HG02759 (cell line): Measurements from ENCODE around the gene DGKB.

Experiments
- ATAC-seq: cut with Tn5 transposase; IDR thresholded peaks from one replicate; pipeline ENCODE4 v1.9.1; 2021; ENCODE audit warnings: mild to moderate bottlenecking, moderate library complexity; ENCODE audit not compliant: unreplicated experiment

DGKB gene

DNA sequence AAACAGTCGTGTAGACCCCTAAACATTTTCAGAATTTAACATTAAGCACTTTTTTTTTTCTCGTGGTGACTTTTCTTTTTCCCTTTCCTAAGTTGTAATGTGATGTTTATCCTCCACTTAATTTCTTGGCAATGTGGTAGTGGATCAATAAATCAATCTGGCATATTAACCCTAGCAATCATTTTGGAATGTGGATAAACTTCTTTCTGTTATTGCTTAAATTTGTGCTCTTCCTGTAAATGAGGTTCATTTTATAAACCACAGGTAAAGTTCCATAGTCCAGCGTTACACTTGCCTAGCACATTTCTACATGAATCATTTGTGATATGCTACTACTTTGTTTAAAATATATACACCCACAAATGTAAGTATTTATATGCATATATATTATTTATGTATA is 665.7 kb downstream of the DGKB start:
- no peak for ATAC-seq

DNA sequence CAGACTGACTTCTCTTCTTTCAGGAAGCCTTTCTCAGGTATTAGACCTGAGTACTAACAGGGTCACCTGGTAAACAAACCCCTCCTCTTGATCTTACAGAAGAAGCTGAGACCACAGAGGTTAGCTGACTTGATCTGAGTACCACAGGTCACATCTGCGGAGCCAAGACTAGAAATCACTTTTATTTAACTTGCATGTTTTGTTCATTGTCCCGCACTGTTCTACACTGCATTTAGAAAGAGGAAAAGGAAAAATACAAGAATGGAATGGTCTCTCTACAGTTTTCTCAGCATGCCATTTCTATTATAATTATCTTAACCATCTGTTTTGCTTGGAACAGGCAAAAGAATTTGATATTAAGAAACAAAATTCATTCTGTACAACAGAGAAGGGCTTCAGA is 667.5 kb downstream of the DGKB start:
- ATAC-seq: no peak

DNA sequence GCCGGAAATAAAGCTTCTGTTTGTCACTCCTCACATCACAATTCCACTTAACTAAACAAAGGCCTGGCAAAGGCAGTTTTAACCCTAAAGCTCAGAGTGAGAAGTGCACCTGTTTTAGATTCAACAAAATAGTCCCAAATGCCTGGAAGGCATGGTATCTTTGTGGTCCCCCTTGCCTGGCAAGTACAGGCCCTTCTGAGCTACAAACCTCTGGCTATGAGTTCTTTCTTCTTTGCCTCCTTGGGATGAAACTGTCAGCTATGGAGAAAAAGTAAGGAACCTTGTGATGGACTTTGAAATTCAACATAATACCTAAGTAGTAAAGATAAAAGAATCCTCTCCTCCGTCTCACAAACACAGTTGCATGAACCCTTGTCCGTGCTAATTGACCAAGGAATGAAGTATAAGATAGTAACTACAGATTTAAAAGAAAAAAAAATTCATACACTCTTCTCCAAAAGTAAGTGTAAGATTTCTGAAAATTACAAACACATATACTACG is 668.6 kb downstream of the DGKB start:
- ATAC-seq: no peak

DNA sequence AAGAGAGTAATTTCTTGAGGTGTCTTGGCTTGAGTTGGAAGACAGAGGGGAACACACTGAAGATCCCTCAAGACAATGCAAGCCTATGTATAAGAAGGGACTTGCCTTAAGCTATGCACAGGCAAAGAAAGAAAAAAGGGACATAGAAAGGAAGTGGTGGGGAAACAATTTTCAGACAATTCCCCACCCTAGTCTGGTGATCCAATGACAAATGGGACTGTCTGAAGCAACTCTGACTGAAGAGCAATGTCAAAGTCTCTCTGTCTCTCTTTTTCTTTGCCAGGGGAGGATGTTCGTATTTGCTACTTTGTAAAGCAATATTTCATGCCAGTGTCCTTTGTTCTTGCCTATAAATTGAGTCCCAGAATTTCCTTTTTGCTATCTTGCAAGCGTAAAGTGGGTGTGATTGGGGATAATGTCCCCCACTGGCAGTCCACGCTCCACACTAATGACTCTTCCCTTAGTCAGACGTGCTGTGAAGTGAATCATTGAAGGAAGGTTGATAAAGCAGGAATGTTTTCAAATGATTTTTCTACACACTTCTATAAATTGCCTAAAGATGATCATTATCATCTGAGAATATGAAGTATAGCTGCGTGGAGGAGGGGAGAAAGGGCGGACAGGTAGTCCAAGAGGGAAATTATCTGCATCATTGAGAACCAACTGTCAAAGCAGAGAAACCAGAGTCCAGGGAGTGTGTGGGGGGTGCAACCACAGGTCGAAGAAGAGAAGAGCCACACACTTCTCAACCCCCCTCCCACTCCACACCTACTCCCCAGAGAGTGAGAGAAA is 669.3 kb downstream of the DGKB start:
- ATAC-seq: no peak

DNA sequence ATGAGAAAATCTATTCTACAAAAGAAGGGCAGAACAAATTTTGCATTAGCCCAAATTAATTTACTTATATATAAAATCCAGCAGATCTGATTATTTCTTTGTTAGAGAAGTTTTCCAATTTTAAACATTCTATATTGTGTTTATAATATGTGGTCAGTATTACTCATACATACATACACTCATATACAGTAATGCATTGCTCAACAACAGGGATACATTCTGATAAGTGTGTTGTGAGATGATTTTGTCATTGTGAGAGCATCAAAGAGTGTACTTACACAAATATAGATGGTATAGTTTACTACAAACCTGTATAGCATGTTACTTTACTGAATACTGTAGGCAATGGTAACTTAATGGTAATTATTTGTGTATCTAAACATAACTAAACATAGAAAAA is 673.5 kb downstream of the DGKB start:
- ATAC-seq: no peak

DNA sequence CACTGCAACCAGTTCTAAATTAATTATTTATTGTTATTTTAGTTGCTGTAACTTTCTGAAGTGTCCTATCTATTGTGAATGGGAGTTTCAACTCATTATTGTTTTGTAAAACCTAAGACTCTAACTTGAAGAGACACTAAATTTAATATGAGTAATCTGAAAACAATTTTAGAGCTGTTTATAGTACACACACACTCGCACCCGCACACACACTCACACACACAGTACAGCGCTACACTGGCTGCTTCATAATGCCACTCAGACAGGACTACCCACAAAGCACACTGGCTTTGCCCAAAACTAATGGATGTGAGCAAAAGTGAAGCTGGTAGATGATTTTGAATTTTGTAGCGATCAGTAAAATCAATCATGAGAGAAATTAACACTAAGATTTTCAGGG is 674.2 kb downstream of the DGKB start:
- no peak for ATAC-seq

DNA sequence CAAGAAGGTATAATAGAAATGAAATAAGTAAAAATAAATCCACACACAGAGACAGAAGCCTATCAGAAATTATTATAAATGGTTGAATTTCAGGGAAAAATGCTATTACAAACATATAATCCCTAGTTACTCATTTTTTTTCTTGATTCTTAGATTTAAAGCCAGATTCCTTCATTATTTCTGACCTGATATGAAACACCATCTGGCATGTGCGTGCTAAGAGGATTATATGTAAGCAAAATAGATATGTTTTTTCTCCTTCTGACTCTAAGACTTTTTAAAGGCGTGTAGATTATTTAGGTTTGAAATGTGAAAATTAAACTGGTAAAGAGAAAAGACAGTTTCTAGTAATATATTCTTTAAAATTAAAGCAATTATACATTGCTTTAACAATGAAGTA is 676.4 kb downstream of the DGKB start:
- ATAC-seq: no peak

DNA sequence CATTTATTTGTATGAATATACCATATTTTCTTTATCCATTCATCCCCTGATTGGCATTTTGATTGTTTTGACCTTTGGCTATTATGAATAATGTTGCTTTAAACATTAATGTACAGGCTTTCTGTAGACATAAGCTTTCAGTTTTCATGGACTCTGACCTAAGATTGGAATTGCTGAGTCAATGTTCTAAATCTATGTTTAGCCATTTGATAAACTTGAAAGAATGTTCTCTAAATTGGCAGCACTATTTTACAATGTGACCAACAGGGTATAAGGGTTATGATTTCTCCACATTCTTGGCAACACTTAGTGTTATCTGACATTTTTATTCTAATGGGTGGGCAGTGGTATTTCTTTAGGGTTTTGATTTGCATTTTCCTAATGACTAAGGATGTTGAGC is 683.4 kb downstream of the DGKB start:
- no peak for ATAC-seq

DNA sequence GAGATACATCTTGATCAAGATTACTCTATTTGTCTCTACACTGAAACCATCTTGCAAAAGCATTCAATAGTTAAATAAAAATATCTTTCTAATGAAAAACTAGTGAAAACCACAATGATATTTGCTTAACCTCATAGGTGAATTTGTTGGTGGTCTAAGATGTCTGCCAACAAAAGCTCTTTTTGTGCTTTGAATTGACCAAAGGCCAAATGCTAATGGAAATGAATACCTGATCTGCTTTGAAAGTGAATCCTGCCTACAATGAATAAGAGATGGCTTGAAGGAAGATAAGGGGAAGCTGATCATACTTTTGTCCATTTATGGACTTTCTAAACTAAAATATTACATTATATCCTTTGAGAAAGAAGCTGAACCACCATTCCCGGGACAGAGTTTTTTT is 684.2 kb downstream of the DGKB start:
- ATAC-seq: no peak

DNA sequence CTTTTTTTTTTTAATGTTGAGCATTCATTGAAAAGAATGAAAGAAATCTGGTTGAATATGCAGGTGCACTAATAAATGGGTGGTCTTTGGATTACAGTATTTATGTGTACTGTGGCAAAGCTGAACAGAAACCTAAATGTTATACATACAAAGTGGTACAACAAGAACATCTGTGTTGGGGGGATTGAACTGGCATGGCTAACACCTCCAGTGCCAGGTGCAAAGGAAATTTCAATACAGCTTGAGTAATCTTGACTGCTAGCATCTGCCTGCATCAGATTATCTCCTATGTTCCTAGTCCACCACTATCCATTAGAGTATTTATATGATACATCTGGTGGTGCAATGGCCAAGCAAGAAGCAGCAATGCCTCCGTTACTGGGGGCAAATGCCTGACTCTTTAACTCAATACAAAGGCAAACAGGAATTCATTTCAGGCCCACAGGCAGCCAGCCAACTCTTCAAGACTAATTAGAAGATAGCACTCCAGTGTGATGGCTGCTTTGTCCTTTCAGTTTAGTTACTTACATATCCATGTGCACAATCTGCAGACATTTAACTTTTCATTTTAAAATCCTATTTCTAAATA is 692.6 kb downstream of the DGKB start:
- no peak for ATAC-seq

DNA sequence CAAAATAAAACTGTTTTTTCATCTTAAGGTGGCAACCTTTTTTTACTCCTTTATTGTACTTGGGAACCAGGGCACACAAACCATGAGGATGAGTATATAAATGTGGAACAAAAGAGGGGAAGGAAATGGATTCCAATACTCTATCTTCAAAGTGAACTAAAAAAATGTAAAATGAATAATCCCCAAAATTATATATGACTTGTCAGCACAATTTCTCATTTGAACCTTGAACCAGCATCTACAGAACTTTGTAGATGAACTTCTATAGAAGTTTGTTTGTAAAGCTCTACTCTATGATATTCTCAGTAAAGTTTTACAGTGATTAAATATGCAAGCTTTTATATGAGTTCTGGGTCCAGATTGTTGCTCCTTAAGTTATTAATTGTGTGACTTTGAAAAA is 694.8 kb downstream of the DGKB start:
- ATAC-seq: no peak

DNA sequence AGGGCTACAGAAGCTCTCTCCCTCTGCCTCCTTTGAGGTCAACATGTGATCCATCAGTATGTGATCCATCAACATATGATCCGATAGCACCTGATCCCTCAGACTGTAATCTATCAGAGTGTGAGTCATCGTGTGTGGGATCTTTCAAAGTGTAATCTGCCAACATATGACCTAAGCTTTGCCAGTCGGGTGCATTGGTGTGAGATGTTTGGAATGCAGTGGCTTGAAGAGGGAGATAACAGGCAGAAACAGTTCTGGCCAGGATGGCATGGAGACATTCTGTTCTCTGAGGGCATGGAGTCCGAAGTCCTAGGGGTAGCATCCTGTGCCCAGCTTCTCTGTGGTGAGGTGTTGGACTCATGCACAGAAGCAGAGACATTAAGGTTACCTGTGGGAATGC is 695.4 kb downstream of the DGKB start:
- no peak for ATAC-seq

DNA sequence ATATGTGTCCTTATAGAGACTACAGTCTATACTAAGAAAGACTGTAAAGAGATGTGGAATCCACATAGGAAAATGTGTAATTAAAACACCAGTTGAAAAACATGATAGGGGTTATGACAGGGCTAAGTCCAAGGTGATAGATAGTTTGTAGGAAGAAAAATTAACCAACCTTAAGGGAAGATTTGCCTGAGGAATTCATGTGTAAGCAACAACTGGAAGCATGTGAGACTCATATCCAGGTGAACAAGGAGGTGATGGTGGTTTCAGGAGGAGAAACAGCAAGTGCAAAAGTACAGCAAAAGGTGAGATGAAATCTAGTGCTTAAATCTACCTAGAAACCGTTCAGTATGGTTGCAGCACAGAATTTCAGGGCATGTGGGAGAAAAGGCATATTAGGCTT is 696.4 kb downstream of the DGKB start:
- ATAC-seq: no peak

DNA sequence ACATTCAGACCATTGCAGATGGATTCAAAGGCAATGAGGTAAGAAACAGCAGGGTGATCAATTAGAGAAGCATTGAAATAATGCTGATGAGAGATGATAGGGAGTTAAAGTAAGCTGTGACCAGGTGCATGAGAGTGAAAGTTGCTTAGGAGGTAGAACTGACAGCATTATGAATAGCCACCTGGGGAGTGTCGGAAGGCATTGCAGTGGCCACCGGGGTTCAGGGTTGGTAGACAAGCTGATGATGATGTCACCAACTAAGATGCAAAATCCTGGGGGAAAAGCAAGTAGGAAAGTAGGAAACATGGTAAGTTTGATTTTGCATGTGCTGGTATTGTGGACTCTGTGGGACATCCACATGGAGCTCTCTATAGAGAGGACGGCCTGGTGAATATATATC is 701.2 kb downstream of the DGKB start:
- no peak for ATAC-seq

DNA sequence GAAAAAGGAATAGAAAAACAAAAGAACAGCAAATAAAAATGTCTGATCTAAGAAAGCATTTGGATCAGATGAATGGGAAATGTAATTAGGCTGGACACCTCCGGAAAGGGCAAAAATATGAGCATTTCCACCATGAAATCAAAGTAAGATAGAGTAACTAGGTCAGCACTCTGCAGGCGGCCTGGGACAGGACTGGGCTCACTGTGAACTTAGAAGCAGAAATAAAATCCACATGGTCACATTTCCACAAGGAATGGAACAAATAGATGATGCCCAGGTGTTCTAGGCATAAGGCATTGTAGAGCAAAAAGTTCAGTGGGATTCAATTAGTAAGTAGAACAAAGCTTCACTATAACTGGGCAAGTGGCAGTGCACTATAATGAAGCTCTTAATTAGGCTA is 703.2 kb downstream of the DGKB start:
- no peak for ATAC-seq

DNA sequence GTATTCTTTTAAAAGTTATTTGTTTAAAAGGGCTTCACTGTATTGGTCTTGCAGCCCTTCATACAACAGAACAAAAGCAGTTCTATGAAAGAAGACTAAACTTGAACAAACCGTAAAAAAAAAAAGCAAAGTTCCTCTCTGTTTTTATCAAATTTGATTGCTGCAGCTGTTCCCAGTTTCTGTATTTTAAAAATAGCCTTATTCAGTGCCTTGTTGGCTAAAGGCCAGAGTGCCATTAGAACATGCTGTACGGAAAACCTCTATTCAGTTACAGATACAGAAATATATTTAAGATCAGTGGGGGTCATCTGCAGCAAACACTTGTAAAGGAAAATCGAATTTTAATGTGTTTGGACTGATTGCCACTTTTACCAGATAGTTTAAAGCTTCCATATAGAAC is 705.3 kb downstream of the DGKB start:
- no peak for ATAC-seq

DNA sequence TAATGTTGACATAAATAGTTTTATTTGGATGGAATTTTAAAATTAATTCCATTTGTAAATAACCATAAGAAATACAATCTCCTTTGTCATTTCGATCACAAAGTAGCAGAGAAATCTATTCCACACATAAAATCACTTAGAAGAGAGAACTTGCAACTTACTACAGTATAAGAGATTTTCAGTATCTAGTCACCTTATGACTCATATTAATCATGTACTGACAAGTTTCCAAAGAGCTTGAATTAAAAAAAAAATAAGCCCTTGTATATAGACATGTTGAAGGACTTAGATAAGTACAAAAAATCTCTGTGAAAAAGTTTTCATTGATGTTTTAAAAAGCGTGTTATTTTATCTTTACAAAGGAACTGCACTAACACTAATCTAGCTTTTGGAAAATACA is 706.0 kb downstream of the DGKB start:
- no peak for ATAC-seq

DNA sequence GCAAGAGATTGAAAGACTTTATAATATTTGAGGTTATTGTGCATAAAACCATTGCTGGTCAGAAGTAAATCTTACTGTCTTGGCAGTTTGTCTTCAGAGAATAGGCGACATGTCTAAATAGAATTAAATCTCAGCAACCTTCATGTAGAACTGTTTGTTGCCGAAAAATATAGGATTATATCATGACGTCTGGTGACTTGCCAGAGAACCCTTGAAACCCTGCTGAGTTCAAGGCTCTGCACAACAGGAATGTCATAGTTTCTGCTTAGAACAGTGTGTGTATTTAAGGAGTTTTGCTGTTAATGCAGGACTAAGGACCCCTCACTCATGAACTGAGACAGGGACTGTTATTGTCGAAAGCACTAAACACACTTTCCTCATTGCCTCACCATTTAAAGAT is 706.7 kb downstream of the DGKB start:
- no peak for ATAC-seq

DNA sequence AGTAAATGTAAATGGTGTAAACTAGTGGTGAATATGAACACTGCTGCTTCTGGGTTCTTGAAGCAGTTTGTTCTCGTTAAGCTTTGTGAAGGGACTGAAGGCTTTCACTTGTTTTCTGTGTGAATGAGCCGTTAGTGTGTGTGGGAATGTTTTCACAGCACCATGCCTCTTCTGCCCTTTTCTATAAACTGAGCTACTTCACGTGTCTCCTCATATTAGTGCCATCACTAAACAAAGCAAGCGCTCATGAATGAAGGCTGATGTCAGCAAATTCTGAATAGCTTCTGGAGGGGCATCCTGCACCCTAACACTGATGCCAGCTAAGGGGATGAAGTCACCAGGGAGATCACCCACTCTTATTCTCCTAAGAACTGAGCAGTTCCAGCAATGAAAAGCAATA is 707.5 kb downstream of the DGKB start:
- ATAC-seq: no peak

DNA sequence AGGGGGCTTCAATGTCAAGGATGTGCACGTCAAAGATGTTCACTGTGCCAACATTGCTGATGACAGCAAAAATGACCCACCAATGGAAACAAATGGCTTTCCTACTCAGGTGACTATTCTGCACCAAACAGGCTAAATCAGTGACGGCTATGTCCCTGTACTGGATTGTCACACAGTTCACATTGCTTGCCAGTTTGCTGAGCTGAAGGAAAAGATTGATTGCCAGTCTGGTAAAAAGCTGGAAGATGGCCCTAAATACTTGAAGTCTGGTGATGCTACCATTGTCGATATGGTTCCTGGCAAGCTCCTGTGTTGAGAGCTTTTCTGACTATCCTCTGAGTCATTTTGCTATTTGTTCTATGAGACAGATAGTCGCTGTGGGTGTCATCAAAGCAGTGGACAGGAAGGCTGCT is 710.9 kb downstream of the DGKB start:
- no peak for ATAC-seq

DNA sequence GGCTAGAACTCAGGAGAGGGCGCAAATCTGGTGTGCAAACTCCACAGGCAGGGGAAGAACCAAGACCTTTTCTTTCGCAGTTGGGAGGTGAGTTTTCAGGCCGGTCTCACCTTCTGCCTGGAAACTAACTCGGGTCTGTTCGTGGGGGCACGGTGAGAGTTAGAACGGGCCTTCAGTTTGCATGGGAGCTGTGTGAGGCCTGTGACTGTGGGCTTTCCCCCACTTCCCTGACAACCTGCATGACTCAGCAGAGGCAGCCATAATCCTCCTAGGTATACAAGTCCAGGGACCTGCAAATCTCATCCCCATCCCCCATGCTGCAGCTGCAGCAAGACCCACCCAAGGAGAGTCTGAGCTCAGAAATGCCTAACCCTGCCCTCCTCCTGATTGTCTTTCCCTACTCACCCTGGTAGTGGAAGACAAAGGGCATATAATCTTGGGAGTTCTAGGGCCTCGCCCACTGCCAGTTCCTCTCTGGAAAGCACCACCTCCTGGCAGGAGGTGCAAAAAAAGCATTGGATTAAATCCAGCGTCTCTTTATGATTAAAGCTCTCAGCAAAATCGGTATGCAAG is 718.2 kb downstream of the DGKB start:
- no peak for ATAC-seq

DNA sequence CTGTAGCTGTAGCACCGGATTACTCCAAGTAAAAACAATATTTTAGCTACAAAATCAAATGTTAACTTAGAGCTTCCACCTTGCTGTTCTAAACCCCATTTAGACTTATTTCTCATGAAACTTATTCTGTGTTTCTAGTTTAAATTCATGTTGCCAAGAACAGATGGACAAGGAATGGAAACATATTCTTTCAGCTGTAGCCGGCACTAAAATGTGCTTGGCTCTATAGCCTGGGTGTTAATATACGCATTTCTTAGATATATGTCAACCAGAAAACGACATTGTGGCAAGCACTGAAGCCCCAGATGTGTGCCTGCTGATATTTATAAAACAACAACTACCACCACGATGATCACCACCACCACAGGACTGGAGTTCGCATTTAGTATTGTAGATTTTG is 722.8 kb downstream of the DGKB start:
- no peak for ATAC-seq
